ENCODE data around the gene CREB3L2. TPM values are rescaled to one million over a fixed set of nuclear protein-coding genes. Genes with fewer than 3 reads are reported as not detected.

Gene CREB3L2
- total RNA-seq, 1 donor from 2014 or later: 61.8 TPM

- Histone ChIP-seq H3K4me3 (no peak overlapping the region), H3K36me3 (peaks cover 91% of the 10 kb centered on the region), H3K9me3 (no peaks in the 10 kb centered on the region), H3K4me1 (peaks cover 3% of the 10 kb centered on the region), H3K27me3 (no peaks in the 10 kb centered on the region), H3K27ac (no peak overlapping the region)
- intact Hi-C loops (cut with DNase I): loop anchor here (10.0 kb wide), 1 partner anchor 226 kb away; no protein-coding TSS in a partner anchor
- ATAC-seq (no peak), DNase-seq (no peak)
- no peak for TF ChIP-seq CTCF (IDR thresholded peaks at IDR 0.05)
Observed at GRCh38 chr7:137880432-137880831, 121.5 kb downstream of the CREB3L2 start.

GRCh38 chr7:137879357-137880158 lies 122.3 kb downstream of the CREB3L2 start:
- ATAC-seq (no peak), DNase-seq (no peak)
- TF ChIP-seq CTCF (IDR thresholded peaks at IDR 0.05): no peak
- H3K4me3 ChIP-seq: no peak overlapping the region
- no peak overlapping the region for H3K27ac ChIP-seq
- peaks cover 3% of the 10 kb centered on the region for H3K4me1 ChIP-seq
- intact Hi-C loops (cut with DNase I): loop anchor here (10.0 kb wide), 1 partner anchor 225 kb away; no protein-coding TSS in a partner anchor
- H3K27me3 ChIP-seq: no peaks in the 10 kb centered on the region
- H3K9me3 ChIP-seq: no peaks in the 10 kb centered on the region
- peaks cover 86% of the 10 kb centered on the region for H3K36me3 ChIP-seq

- H3K27me3 ChIP-seq: no peaks in the 10 kb centered on the region
- peaks cover 79% of the 10 kb centered on the region for H3K36me3 ChIP-seq
- intact Hi-C loops (cut with DNase I): no loop called here
- H3K27ac ChIP-seq: no peak overlapping the region
- ATAC-seq: peak; percentile 64
- no peaks in the 10 kb centered on the region for H3K9me3 ChIP-seq
- H3K4me3 ChIP-seq: no peak overlapping the region
- DNase-seq: no peak
- no peak for TF ChIP-seq CTCF (IDR thresholded peaks at IDR 0.05)
- peaks cover 3% of the 10 kb centered on the region for H3K4me1 ChIP-seq
Observed at GRCh38 chr7:137878333-137878961, 123.4 kb downstream of the CREB3L2 start.

GRCh38 chr7:137877027-137877675 lies 124.7 kb downstream of the CREB3L2 start:
- Histone ChIP-seq H3K27me3 (no peaks in the 10 kb centered on the region), H3K4me1 (peaks cover 3% of the 10 kb centered on the region), H3K4me3 (no peak overlapping the region), H3K36me3 (peaks cover 74% of the 10 kb centered on the region), H3K27ac (no peak overlapping the region), H3K9me3 (no peaks in the 10 kb centered on the region)
- intact Hi-C loops (cut with DNase I): no loop called here
- no peak for DNase-seq
- no peak for TF ChIP-seq CTCF (IDR thresholded peaks at IDR 0.05)
- ATAC-seq: no peak

- H3K4me1 ChIP-seq: peaks cover 3% of the 10 kb centered on the region
- no peak for ATAC-seq
- H3K36me3 ChIP-seq: peaks cover 60% of the 10 kb centered on the region
Observed at GRCh38 chr7:137875746-137876145, 126.1 kb downstream of the CREB3L2 start.

More at GRCh38 chr7:137875746-137876145, 126.1 kb downstream of the CREB3L2 start:
- no peak for DNase-seq
- TF ChIP-seq CTCF (IDR thresholded peaks at IDR 0.05): no peak
- Histone ChIP-seq H3K9me3 (no peaks in the 10 kb centered on the region), H3K4me3 (no peak overlapping the region), H3K27me3 (no peaks in the 10 kb centered on the region), H3K27ac (no peak overlapping the region)
- intact Hi-C loops (cut with DNase I): no loop called here
